ENCODE data around the gene GNAO1. TPM values are rescaled to one million over a fixed set of nuclear protein-coding genes. Genes with fewer than 3 reads are reported as not detected.

GNAO1 gene
- total RNA-seq, 1 experiment from 2014 or later = not detected

DNA sequence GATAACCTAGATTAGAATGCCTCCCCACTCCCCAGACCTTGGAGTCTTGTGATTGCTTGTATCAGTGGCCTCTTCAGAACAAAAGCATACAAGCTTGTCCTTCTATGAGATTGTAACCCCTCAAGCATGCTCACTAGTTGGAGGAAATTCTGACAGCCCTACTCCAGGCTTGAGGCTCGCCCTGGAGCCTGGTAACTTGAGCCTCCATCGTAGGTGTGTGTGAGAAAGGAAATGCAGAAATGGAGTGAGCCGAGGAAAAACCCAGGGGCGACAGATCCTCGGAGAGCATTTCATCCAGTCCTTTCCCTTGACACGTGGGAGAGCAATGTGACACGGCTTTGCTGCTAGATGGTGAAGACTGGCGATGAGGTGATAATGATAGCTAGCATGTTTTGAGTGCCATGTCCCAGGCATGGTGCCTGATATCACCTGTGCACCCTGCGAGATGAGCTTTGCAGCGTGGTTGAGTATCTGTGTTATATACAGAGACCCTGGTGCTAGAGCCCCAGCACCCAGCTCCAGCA, 31.2 kb downstream of the GNAO1 start:
- Mint-ChIP-seq H3K27me3 (ENCODE audit: unreplicated experiment) (peaks cover 98% of the 10 kb centered on the region), H3K4me1 (ENCODE audit: low read depth, unreplicated experiment) (no peaks in the 10 kb centered on the region), H3K27ac (ENCODE audit: unreplicated experiment) (no peak overlapping the region), H3K4me3 (ENCODE audit: low read depth, unreplicated experiment) (no peak overlapping the region), H3K9me3 (ENCODE audit: low read depth, unreplicated experiment) (no peaks in the 10 kb centered on the region), H3K36me3 (ENCODE audit: insufficient read depth, unreplicated experiment) (no peaks in the 10 kb centered on the region)
- TF ChIP-seq, protein P1, sequence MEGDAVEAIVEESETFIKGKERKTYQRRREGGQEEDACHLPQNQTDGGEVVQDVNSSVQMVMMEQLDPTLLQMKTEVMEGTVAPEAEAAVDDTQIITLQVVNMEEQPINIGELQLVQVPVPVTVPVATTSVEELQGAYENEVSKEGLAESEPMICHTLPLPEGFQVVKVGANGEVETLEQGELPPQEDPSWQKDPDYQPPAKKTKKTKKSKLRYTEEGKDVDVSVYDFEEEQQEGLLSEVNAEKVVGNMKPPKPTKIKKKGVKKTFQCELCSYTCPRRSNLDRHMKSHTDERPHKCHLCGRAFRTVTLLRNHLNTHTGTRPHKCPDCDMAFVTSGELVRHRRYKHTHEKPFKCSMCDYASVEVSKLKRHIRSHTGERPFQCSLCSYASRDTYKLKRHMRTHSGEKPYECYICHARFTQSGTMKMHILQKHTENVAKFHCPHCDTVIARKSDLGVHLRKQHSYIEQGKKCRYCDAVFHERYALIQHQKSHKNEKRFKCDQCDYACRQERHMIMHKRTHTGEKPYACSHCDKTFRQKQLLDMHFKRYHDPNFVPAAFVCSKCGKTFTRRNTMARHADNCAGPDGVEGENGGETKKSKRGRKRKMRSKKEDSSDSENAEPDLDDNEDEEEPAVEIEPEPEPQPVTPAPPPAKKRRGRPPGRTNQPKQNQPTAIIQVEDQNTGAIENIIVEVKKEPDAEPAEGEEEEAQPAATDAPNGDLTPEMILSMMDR (IDR thresholded peaks at IDR 0.05; ENCODE audit: unreplicated experiment) = no peak
- CTCF ChIA-PET = no interaction called here
- no TSS peak for BruUV-seq (replicated peaks)
- no peak for DNase-seq
- intact Hi-C loops (cut with micrococcal nuclease; ENCODE audit: unreplicated experiment) = no loop called here

DNA sequence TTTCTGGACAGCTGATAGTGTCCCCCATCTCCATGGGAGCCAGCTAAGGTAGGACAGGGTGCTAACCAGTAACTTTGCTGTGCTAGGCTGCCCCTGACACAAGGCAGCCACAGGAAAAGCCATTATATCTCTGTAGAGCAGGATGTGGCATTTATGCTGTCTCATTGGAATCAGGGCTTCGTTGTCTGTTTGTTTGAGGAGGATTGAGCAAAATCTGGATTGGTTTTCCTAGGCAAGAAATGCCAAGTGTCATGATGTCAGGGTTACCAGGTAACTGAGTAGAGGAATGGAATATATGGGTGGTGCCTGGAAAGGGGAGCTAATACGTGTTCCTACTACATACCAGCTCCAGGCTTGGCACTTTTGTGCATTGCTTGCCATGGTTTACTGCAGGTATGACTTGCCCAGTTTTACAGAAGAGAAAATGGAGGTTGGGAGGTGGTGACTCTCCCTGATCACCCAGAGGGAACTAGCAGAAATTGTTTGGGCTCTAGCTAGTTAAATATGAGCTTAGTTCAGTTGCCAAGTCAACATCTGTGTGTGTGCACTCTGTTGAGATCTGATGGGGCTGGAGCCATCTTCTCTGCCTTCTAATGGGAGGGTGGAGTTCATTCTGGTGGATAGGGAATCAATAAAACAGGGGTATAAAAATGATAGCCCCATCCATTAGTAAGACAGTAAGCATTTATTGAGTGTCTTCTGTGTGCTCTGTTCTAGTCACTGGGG, 33.9 kb downstream of the GNAO1 start:
- H3K27me3 Mint-ChIP-seq (ENCODE audit: unreplicated experiment) = peaks cover 92% of the 10 kb centered on the region
- BruUV-seq (replicated peaks) = no TSS peak
- intact Hi-C loops (cut with micrococcal nuclease; ENCODE audit: unreplicated experiment) = no loop called here
- no peaks in the 10 kb centered on the region for H3K36me3 Mint-ChIP-seq (ENCODE audit: insufficient read depth, unreplicated experiment)
- no peak overlapping the region for H3K27ac Mint-ChIP-seq (ENCODE audit: unreplicated experiment)
- TF ChIP-seq, protein P1 (IDR thresholded peaks at IDR 0.05; ENCODE audit: unreplicated experiment) = no peak
- CTCF ChIA-PET = no interaction called here
- no peaks in the 10 kb centered on the region for H3K4me1 Mint-ChIP-seq (ENCODE audit: low read depth, unreplicated experiment)
- no peak for DNase-seq
- no peaks in the 10 kb centered on the region for H3K9me3 Mint-ChIP-seq (ENCODE audit: low read depth, unreplicated experiment)
- no peak overlapping the region for H3K4me3 Mint-ChIP-seq (ENCODE audit: low read depth, unreplicated experiment)

DNA sequence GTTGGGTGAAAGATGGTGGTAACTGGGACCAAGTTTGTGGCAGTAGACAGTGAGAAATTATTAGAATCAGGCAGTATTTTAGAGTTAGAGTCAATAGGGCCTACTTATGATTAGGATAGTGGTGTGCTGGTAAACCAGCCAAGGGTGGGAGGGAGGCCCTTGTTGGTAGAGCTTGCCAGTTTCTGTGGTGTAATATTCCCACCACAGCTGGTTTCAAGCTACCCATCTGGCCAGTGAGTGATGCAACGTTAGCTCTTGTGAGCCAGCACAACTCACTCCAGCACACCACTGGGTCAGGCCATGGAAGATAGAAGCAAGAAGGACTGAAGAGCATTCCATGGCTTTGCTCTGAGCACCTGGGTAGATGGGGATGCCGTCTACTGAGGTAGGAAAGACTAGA, 34.9 kb downstream of the GNAO1 start:
- H3K4me3 Mint-ChIP-seq (ENCODE audit: low read depth, unreplicated experiment) = no peak overlapping the region
- intact Hi-C loops (cut with micrococcal nuclease; ENCODE audit: unreplicated experiment) = no loop called here

DNA sequence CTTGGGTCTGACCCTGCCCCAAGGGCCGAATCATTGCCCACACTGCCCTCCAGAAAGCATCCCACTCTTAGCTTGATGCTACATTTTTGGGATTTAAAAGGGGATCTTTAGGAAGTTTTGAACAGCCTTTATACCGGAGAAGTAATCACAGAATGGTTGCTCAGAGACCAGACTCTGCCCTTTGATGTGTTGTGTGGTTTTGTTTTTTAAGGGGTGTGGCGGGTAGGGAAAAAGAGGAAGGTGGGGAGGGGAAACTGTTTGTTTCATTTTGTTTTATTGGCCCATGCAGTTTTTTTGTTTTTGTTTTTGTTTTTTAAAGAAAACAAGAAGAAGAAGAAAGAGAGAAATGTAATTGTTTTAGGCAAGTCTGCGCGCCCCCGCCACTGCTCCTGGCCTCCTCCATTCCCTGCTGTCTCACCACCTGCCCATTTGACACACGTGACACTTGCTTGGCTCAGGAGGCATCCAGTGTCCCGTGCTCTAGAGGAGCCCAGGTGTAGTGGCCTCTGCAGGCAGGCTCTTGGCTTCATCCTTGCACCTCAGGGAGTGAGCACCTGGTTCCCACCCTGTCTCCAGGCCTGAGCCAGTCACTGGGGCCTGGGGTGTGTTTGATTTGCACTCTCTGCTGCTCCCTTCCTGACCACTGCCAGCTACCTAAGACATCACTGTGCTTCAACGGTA, 35.7 kb downstream of the GNAO1 start:
- BruUV-seq (replicated peaks) = no TSS peak
- H3K27me3 Mint-ChIP-seq (ENCODE audit: unreplicated experiment) = peaks cover 92% of the 10 kb centered on the region
- no peaks in the 10 kb centered on the region for H3K4me1 Mint-ChIP-seq (ENCODE audit: low read depth, unreplicated experiment)
- no peaks in the 10 kb centered on the region for H3K36me3 Mint-ChIP-seq (ENCODE audit: insufficient read depth, unreplicated experiment)
- DNase-seq = no peak
- no peak overlapping the region for H3K27ac Mint-ChIP-seq (ENCODE audit: unreplicated experiment)
- CTCF ChIA-PET = interaction anchor here (0.7 kb wide), 2 partner anchors 125 to 272 kb away, joined by 3 to 5 read pairs; no protein-coding TSS in a partner anchor
- intact Hi-C loops (cut with micrococcal nuclease; ENCODE audit: unreplicated experiment) = no loop called here
- TF ChIP-seq, protein P1 (IDR thresholded peaks at IDR 0.05; ENCODE audit: unreplicated experiment) = no peak
- H3K4me3 Mint-ChIP-seq (ENCODE audit: low read depth, unreplicated experiment) = no peak overlapping the region
- no peaks in the 10 kb centered on the region for H3K9me3 Mint-ChIP-seq (ENCODE audit: low read depth, unreplicated experiment)

More for the DNA sequence above, 34.9 kb downstream of the GNAO1 start:
- DNase-seq = no peak
- Mint-ChIP-seq H3K27me3 (ENCODE audit: unreplicated experiment) (peaks cover 92% of the 10 kb centered on the region), H3K27ac (ENCODE audit: unreplicated experiment) (no peak overlapping the region), H3K4me1 (ENCODE audit: low read depth, unreplicated experiment) (no peaks in the 10 kb centered on the region), H3K9me3 (ENCODE audit: low read depth, unreplicated experiment) (no peaks in the 10 kb centered on the region), H3K36me3 (ENCODE audit: insufficient read depth, unreplicated experiment) (no peaks in the 10 kb centered on the region)
- BruUV-seq (replicated peaks) = no TSS peak
- CTCF ChIA-PET = no interaction called here
- TF ChIP-seq, protein P1 (IDR thresholded peaks at IDR 0.05; ENCODE audit: unreplicated experiment) = no peak
